HEK293 (cell line): Measurements from ENCODE around the gene TRIM44.

ENCODE experiments used
- CTCF ChIA-PET: fragments of 350-600 bp; formaldehyde crosslinking; extraction: SDS; loops from one replicate; lab custom pipeline; 2021; ENCODE audit warnings: antibody characterized with exemption; lab: Yijun Ruan, JAX
- POLR2A ChIA-PET: fragments of 300-600 bp; formaldehyde crosslinking; extraction: SDS; loops from one replicate; lab custom pipeline; 2020; ENCODE audit warnings: antibody characterized with exemption, inconsistent platforms; lab: Yijun Ruan, JAX
- H3K27ac ChIP-seq: fragments of 200-500 bp; sonication (Bioruptor generic); 2 replicates; pipeline ENCODE4 v1.5.1; 2014; ENCODE audit warnings: low read depth, low read length, control low read depth, inconsistent platforms; ENCODE audit errors: extremely low read depth
- H3K36me3 ChIP-seq, 2 experiments: fragments of 200-500 bp in 1 of 2; sonication (Bioruptor generic) in 1 of 2; 1 replicate in 1 of 2; 2 replicates in 1 of 2; pipeline ENCODE4 v1.5.1; 2014 to 2017; ENCODE audit warnings: inconsistent platforms in 2 of 2, low read length in 2 of 2; ENCODE audit not compliant: control insufficient read depth in 2 of 2, insufficient read depth in 1 of 2
- H3K4me1 ChIP-seq: fragments of 200-500 bp; sonication (Bioruptor generic); 2 replicates; pipeline ENCODE4 v1.5.1; 2014; ENCODE audit warnings: mild to moderate bottlenecking, low read length, inconsistent platforms; ENCODE audit not compliant: control insufficient read depth, insufficient read depth
- H3K4me3 ChIP-seq: 2 replicates; pipeline ENCODE4 v1.5.1; 2011; ENCODE audit warnings: low read depth, mild to moderate bottlenecking, control low read depth, low read length, moderate library complexity
- H3K9me3 ChIP-seq: fragments of 200-500 bp; sonication (Bioruptor generic); 2 replicates; pipeline ENCODE4 v1.5.1; 2014; ENCODE audit warnings: low read depth, low read length, inconsistent platforms; ENCODE audit not compliant: control insufficient read depth, insufficient read depth
- BCL11B ChIP-seq: fragments of 450-650 bp; formaldehyde crosslinking; IDR thresholded peaks from 2 replicates; pipeline ENCODE4 v1.5.1; 2016; ENCODE audit warnings: low read depth, missing biosample characterization, missing genetic modification characterization
- FEZF1 ChIP-seq: fragments of 450-650 bp; formaldehyde crosslinking; IDR thresholded peaks from 2 replicates; pipeline ENCODE4 v1.5.1; 2016; ENCODE audit warnings: missing biosample characterization, missing genetic modification characterization
- REPIN1 ChIP-seq: fragments of 450-650 bp; formaldehyde crosslinking; IDR thresholded peaks from 2 replicates; pipeline ENCODE4 v1.5.1; 2017; ENCODE audit warnings: missing biosample characterization, missing genetic modification characterization, low read depth
- SP7 ChIP-seq: fragments of 450-650 bp; formaldehyde crosslinking; IDR thresholded peaks from 2 replicates; pipeline ENCODE4 v1.5.1; 2016; ENCODE audit warnings: missing biosample characterization, missing genetic modification characterization
- TRIM28 ChIP-seq: IDR thresholded peaks from 2 replicates; pipeline ENCODE4 v1.6.1; 2011; ENCODE audit warnings: low read length, control low read depth, borderline replicate concordance
- ZBTB8A ChIP-seq: fragments of 450-650 bp; formaldehyde crosslinking; IDR thresholded peaks from 2 replicates; pipeline ENCODE4 v1.5.1; 2016; ENCODE audit warnings: missing biosample characterization, missing genetic modification characterization
- ZNF114 ChIP-seq: fragments of 450-650 bp; formaldehyde crosslinking; IDR thresholded peaks from 2 replicates; pipeline ENCODE4 v1.5.0; 2017; ENCODE audit warnings: missing biosample characterization, missing genetic modification characterization
- ZNF155 ChIP-seq: fragments of 450-650 bp; formaldehyde crosslinking; IDR thresholded peaks from 2 replicates; pipeline ENCODE4 v1.5.1; 2016; ENCODE audit warnings: missing biosample characterization, missing genetic modification characterization
- ZNF157 ChIP-seq: fragments of 450-650 bp; formaldehyde crosslinking; IDR thresholded peaks from 2 replicates; pipeline ENCODE4 v1.5.1; 2016; ENCODE audit warnings: missing biosample characterization, missing genetic modification characterization
- ZNF174 ChIP-seq: fragments of 450-650 bp; formaldehyde crosslinking; IDR thresholded peaks from 2 replicates; pipeline ENCODE4 v1.5.0; 2017; ENCODE audit warnings: missing biosample characterization, mild to moderate bottlenecking, missing genetic modification characterization
- ZNF223 ChIP-seq: fragments of 450-650 bp; formaldehyde crosslinking; IDR thresholded peaks from 2 replicates; pipeline ENCODE4 v1.5.1; 2016; ENCODE audit warnings: missing biosample characterization, missing genetic modification characterization
- ZNF23 ChIP-seq: fragments of 450-650 bp; formaldehyde crosslinking; IDR thresholded peaks from 2 replicates; pipeline ENCODE4 v1.5.1; 2016; ENCODE audit warnings: missing biosample characterization, missing genetic modification characterization, borderline replicate concordance
- ZNF274 ChIP-seq, 2 experiments: fragments of 200-500 bp in 1 of 2; fragments of 450-650 bp in 1 of 2; sonication (Bioruptor generic) in 1 of 2; formaldehyde crosslinking in 1 of 2; IDR thresholded peaks; 2 replicates each; pipeline versions ENCODE4 v1.5.1 to v1.6.1; 2014 to 2016; ENCODE audit warnings: borderline replicate concordance in 1 of 2, inconsistent platforms in 1 of 2, low read length in 1 of 2, missing biosample characterization in 1 of 2, missing genetic modification characterization in 1 of 2
- ZNF311 ChIP-seq: fragments of 450-650 bp; formaldehyde crosslinking; IDR thresholded peaks from 2 replicates; pipeline ENCODE4 v1.5.1; 2017; ENCODE audit warnings: missing biosample characterization, missing genetic modification characterization, borderline replicate concordance
- ZNF514 ChIP-seq: fragments of 450-650 bp; formaldehyde crosslinking; IDR thresholded peaks from 2 replicates; pipeline ENCODE4 v1.5.1; 2016; ENCODE audit warnings: missing biosample characterization, missing genetic modification characterization
- ZNF530 ChIP-seq: fragments of 450-650 bp; formaldehyde crosslinking; IDR thresholded peaks from 2 replicates; pipeline ENCODE4 v1.5.1; 2016; ENCODE audit warnings: low read depth, missing biosample characterization, missing genetic modification characterization
- ZNF596 ChIP-seq: fragments of 450-650 bp; IDR thresholded peaks from 2 replicates; pipeline ENCODE4 v1.5.0; 2018; ENCODE audit warnings: missing biosample characterization, mild to moderate bottlenecking, missing genetic modification characterization, moderate library complexity
- ZNF626 ChIP-seq: fragments of 450-650 bp; sonication (Bioruptor Pico); formaldehyde crosslinking; IDR thresholded peaks from 2 replicates; pipeline ENCODE4 v1.5.1; 2018; ENCODE audit warnings: missing biosample characterization, missing genetic modification characterization, inconsistent platforms
- ZNF792 ChIP-seq: fragments of 450-650 bp; formaldehyde crosslinking; IDR thresholded peaks from 2 replicates; pipeline ENCODE4 v1.5.1; 2016; ENCODE audit warnings: missing biosample characterization, missing genetic modification characterization
- ZSCAN30 ChIP-seq: fragments of 450-650 bp; IDR thresholded peaks from 2 replicates; pipeline ENCODE4 v1.5.1; 2018; ENCODE audit warnings: missing biosample characterization, mild to moderate bottlenecking, missing genetic modification characterization, moderate library complexity
- TF ChIP-seq, protein P1 (sequence below): fragments of 450-650 bp; formaldehyde crosslinking; IDR thresholded peaks from 2 replicates; pipeline ENCODE4 v1.5.1; 2016; ENCODE audit warnings: missing biosample characterization, missing genetic modification characterization
- TF ChIP-seq, protein P2 (sequence below): sonication (generic); formaldehyde crosslinking; IDR thresholded peaks from 2 replicates; pipeline ENCODE4 v1.8.1; 2022; ENCODE audit warnings: mild to moderate bottlenecking, moderate library complexity, missing genetic modification reagents
- TF ChIP-seq, protein P3 (sequence below): fragments of 450-650 bp; formaldehyde crosslinking; IDR thresholded peaks from 2 replicates; pipeline ENCODE4 v1.5.1; 2016; ENCODE audit warnings: missing biosample characterization, missing genetic modification characterization
- TF ChIP-seq, protein P4 (sequence below): fragments of 450-650 bp; formaldehyde crosslinking; IDR thresholded peaks from 2 replicates; pipeline ENCODE4 v1.5.1; 2016; ENCODE audit warnings: missing biosample characterization, missing genetic modification characterization
- TF ChIP-seq, protein P5 (sequence below): fragments of 450-650 bp; formaldehyde crosslinking; IDR thresholded peaks from 2 replicates; pipeline ENCODE4 v1.5.1; 2016; ENCODE audit warnings: missing biosample characterization, missing genetic modification characterization
- TF ChIP-seq, protein P6 (sequence below): fragments of 450-650 bp; formaldehyde crosslinking; IDR thresholded peaks from 2 replicates; pipeline ENCODE4 v1.5.1; 2016; ENCODE audit warnings: missing biosample characterization, missing genetic modification characterization, low read depth

The TRIM44 gene

DNA sequence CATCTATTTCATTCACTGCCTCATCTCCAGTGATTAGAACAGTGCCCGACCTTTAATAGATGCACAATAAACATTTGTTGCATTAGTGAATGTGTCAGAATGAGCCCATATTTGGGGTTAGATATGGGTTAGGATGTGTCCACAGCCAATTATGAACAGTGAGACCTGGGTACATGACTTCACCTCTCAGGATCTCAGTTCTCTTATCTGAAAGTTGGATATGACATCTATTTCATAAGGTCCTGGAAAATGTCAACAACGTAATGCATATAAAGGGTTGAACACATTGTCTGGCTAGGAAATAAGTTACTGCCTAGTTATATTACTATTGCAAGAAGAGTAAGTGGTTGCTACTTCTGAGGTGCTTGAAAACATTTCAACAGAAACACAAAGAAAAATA lies 201.6 kb downstream of the TRIM44 start:
- no peak for TF ChIP-seq ZSCAN30 (tag by site-specific recombination)
- TF ChIP-seq, protein P1, sequence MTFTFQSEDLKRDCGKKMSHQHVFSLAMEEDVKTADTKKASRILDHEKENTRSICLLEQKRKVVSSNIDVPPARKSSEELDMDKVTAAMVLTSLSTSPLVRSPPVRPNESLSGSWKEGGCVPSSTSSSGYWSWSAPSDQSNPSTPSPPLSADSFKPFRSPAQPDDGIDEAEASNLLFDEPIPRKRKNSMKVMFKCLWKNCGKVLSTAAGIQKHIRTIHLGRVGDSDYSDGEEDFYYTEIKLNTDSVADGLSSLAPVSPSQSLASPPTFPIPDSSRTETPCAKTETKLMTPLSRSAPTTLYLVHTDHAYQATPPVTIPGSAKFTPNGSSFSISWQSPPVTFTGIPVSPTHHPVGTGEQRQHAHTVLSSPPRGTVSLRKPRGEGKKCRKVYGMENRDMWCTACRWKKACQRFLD (tag by site-specific recombination) = no peak
- no peak for TF ChIP-seq ZNF174 (tag by site-specific recombination)
- TF ChIP-seq FEZF1 (tag by site-specific recombination) = no peak
- TF ChIP-seq ZNF626 = no peak
- TF ChIP-seq BCL11B (tag by site-specific recombination) = no peak
- TF ChIP-seq, protein P2, sequence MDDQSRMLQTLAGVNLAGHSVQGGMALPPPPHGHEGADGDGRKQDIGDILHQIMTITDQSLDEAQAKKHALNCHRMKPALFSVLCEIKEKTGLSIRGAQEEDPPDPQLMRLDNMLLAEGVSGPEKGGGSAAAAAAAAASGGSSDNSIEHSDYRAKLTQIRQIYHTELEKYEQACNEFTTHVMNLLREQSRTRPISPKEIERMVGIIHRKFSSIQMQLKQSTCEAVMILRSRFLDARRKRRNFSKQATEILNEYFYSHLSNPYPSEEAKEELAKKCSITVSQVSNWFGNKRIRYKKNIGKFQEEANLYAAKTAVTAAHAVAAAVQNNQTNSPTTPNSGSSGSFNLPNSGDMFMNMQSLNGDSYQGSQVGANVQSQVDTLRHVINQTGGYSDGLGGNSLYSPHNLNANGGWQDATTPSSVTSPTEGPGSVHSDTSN = no peak
- TF ChIP-seq REPIN1 (tag by site-specific recombination) = no peak
- TF ChIP-seq, protein P3, sequence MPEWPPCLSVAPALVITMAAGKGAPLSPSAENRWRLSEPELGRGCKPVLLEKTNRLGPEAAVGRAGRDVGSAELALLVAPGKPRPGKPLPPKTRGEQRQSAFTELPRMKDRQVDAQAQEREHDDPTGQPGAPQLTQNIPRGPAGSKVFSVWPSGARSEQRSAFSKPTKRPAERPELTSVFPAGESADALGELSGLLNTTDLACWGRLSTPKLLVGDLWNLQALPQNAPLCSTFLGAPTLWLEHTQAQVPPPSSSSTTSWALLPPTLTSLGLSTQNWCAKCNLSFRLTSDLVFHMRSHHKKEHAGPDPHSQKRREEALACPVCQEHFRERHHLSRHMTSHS (tag by site-specific recombination) = no peak
- TF ChIP-seq ZNF23 (tag by site-specific recombination) = no peak
- TF ChIP-seq ZNF155 (tag by site-specific recombination) = no peak
- TF ChIP-seq ZNF223 (tag by site-specific recombination) = no peak
- no peak for TF ChIP-seq SP7 (tag by site-specific recombination)
- TF ChIP-seq ZBTB8A (tag by site-specific recombination) = no peak
- no peak for TF ChIP-seq TRIM28
- TF ChIP-seq, all 188 proteins: peak for 0
- ChIA-PET CTCF (no interaction called here), POLR2A (no interaction called here)
- H3K4me1 ChIP-seq = no peaks in the 10 kb centered on the region
- H3K36me3 ChIP-seq = no peaks in the 10 kb centered on the region
- H3K9me3 ChIP-seq = no peaks in the 10 kb centered on the region; the same call in 1 of the 2 replicates
- H3K4me3 ChIP-seq = no peak overlapping the region
- H3K27ac ChIP-seq = no peak overlapping the region

DNA sequence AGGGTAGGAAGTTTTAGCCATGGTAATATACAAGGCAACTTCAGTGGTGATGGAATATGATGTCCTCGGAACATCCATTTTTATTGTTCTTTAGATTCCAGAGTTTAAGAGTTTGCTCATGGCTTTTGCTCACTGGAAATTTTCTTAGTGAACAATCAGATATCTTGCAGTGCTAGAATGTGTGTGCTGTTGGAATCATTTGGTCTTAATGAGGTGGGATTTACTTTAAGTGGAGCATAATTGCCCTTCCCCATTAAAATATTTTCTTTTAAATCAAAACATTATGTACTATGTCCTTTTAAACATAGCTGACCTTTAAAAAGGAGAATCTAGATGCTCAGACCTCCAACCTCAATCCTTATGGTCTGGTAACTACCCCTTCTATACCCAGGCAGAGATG lies 204.0 kb downstream of the TRIM44 start:
- POLR2A ChIA-PET = no interaction called here
- CTCF ChIA-PET = interaction anchor here (0.7 kb wide), 1 partner anchor 989 kb away, joined by 3 read pairs; no protein-coding TSS in a partner anchor

More for the DNA sequence above, 204.0 kb downstream of the TRIM44 start:
- H3K4me1 ChIP-seq = no peaks in the 10 kb centered on the region
- no peak overlapping the region for H3K4me3 ChIP-seq
- TF ChIP-seq ZNF626 (no peak), ZNF274 (IDR thresholded peaks at IDR 0.05; ENCODE audit: low read length) (no peak), ZNF274 (tag by site-specific recombination; IDR thresholded peaks at IDR 0.05; ENCODE audit: borderline replicate concordance) (no peak), ZNF530 (tag by site-specific recombination) (no peak), ZNF157 (no peak), ZNF311 (tag by site-specific recombination) (no peak), ZNF514 (tag by site-specific recombination) (no peak), ZNF114 (tag by site-specific recombination) (no peak), FEZF1 (tag by site-specific recombination) (no peak), ZNF174 (tag by site-specific recombination) (no peak), ZNF792 (no peak), ZNF596 (no peak)
- TF ChIP-seq, protein P4, sequence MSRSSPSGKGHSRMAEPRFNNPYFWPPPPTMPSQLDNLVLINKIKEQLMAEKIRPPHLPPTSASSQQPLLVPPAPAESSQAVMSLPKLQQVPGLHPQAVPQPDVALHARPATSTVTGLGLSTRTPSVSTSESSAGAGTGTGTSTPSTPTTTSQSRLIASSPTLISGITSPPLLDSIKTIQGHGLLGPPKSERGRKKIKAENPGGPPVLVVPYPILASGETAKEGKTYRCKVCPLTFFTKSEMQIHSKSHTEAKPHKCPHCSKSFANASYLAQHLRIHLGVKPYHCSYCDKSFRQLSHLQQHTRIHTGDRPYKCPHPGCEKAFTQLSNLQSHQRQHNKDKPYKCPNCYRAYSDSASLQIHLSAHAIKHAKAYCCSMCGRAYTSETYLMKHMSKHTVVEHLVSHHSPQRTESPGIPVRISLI (tag by site-specific recombination) = no peak
- TF ChIP-seq, protein P5, sequence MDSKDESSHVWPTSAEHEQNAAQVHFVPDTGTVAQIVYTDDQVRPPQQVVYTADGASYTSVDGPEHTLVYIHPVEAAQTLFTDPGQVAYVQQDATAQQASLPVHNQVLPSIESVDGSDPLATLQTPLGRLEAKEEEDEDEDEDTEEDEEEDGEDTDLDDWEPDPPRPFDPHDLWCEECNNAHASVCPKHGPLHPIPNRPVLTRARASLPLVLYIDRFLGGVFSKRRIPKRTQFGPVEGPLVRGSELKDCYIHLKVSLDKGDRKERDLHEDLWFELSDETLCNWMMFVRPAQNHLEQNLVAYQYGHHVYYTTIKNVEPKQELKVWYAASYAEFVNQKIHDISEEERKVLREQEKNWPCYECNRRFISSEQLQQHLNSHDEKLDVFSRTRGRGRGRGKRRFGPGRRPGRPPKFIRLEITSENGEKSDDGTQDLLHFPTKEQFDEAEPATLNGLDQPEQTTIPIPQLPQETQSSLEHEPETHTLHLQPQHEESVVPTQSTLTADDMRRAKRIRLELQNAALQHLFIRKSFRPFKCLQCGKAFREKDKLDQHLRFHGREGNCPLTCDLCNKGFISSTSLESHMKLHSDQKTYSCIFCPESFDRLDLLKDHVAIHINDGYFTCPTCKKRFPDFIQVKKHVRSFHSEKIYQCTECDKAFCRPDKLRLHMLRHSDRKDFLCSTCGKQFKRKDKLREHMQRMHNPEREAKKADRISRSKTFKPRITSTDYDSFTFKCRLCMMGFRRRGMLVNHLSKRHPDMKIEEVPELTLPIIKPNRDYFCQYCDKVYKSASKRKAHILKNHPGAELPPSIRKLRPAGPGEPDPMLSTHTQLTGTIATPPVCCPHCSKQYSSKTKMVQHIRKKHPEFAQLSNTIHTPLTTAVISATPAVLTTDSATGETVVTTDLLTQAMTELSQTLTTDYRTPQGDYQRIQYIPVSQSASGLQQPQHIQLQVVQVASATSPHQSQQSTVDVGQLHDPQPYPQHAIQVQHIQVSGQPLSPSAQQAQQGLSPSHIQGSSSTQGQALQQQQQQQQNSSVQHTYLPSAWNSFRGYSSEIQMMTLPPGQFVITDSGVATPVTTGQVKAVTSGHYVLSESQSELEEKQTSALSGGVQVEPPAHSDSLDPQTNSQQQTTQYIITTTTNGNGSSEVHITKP = no peak
- TF ChIP-seq, protein P6, sequence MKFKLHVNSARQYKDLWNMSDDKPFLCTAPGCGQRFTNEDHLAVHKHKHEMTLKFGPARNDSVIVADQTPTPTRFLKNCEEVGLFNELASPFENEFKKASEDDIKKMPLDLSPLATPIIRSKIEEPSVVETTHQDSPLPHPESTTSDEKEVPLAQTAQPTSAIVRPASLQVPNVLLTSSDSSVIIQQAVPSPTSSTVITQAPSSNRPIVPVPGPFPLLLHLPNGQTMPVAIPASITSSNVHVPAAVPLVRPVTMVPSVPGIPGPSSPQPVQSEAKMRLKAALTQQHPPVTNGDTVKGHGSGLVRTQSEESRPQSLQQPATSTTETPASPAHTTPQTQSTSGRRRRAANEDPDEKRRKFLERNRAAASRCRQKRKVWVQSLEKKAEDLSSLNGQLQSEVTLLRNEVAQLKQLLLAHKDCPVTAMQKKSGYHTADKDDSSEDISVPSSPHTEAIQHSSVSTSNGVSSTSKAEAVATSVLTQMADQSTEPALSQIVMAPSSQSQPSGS (tag by site-specific recombination) = no peak
- no peaks in the 10 kb centered on the region for H3K36me3 ChIP-seq
- H3K27ac ChIP-seq = no peak overlapping the region
- H3K9me3 ChIP-seq = no peaks in the 10 kb centered on the region; the same call in 1 of the 2 replicates
